ENCODE measurements around the gene COL6A2. TPM values are rescaled to one million over a fixed set of nuclear protein-coding genes. Genes with fewer than 3 reads are reported as not detected.

The COL6A2 gene
- total and polyA plus RNA-seq, 10 donors, result 101 to 259 (median 192) TPM

DNA sequence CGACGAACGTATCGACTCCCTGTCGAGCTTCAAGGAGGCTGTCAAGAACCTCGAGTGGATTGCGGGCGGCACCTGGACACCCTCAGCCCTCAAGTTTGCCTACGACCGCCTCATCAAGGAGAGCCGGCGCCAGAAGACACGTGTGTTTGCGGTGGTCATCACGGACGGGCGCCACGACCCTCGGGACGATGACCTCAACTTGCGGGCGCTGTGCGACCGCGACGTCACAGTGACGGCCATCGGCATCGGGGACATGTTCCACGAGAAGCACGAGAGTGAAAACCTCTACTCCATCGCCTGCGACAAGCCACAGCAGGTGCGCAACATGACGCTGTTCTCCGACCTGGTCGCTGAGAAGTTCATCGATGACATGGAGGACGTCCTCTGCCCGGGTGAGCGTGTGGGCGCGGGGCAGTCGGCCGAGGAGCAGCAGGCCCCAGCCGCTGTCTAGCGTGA is 28.0 kb downstream of the COL6A2 start:
- no peak overlapping the region for H3K4me3 ChIP-seq
- no peaks in the 10 kb centered on the region for H3K27me3 ChIP-seq (replicated peaks in 1 of 7)
- intact Hi-C loops (cut with DNase I; ENCODE audit: low total_unique reads), result no loop called here
- WGBS, 5 donors, result 86 to 94% (median 90%) methylated on average over 40 to 47 of the region's 47 CpGs
- TF ChIP-seq POLR2A (IDR thresholded peaks at IDR 0.05), result no peak
- peak in 2 of 3 donors; percentile 7 to 28 for TF ChIP-seq POLR2AphosphoS5 (IDR thresholded peaks at IDR 0.05)
- no peaks in the 10 kb centered on the region for H3K9me3 ChIP-seq
- peaks cover 0 to 9% (median 0%) of the 10 kb centered on the region in 6 donors for H3K4me1 ChIP-seq
- H3K36me3 ChIP-seq, result peaks cover 0 to 68% (median 18%) of the 10 kb centered on the region in 6 donors
- DNase-seq, result no peak
- no peak overlapping the region for H3K27ac ChIP-seq

DNA sequence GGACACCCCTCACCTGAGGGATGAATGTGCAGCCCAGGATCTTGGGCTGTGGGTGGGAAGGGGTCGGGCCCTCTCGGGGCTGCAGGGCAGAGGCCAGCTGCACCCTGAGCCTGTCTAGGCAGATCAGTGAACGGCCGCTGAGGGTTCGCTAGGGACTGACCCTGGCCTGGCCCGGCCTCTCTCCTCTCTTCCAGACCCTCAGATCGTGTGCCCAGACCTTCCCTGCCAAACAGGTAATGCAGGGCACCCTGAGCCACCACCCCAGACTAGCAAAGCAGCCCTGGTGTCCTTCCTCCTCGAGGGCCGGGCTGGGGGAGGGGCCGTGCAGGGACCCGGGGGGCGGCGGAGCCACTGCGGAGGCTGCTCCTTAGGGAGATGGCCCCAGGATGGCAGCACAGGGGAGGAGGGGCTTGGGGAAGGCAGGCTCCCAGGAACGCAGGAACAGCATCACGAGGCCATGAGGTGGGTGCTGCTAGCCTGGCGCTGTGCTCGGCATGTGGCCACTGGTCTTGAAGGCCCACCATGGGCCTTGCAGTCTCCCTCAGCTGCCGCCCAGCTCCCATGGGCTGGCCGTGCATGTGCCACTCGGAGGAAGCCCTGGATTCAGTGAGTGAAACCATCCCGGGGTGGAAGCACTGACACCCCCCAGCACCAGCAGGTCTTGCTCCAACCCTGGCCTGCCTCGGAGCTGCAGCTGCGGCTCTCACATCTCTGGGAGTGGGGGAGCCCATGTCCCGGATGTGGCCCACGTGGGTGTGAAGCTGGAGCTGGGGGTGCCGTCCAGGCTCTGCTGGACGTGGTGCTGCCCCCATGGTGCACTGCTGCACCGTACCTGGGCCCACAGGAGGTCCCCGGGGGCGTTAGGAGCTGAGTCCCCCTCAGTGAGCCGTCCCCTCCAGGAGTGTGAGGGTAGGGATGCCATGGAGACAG is 28.7 kb downstream of the COL6A2 start:
- Histone ChIP-seq H3K27me3 (replicated peaks in 1 of 7) (no peaks in the 10 kb centered on the region), H3K9me3 (no peaks in the 10 kb centered on the region), H3K36me3 (peaks cover 0 to 61% (median 17%) of the 10 kb centered on the region in 6 donors), H3K4me1 (peaks cover 0 to 9% (median 0%) of the 10 kb centered on the region in 6 donors), H3K27ac (no peak overlapping the region), H3K4me3 (no peak overlapping the region)
- 88 to 92% (median 89%) methylated on average over 8 to 32 of the region's 32 CpGs for WGBS, 5 donors
- intact Hi-C loops (cut with DNase I; ENCODE audit: low total_unique reads), result no loop called here
- TF ChIP-seq POLR2A (IDR thresholded peaks at IDR 0.05) (no peak), POLR2AphosphoS5 (IDR thresholded peaks at IDR 0.05) (peak in 1 of 3 donors; percentile 2)
- DNase-seq, result peak; percentile 71

DNA sequence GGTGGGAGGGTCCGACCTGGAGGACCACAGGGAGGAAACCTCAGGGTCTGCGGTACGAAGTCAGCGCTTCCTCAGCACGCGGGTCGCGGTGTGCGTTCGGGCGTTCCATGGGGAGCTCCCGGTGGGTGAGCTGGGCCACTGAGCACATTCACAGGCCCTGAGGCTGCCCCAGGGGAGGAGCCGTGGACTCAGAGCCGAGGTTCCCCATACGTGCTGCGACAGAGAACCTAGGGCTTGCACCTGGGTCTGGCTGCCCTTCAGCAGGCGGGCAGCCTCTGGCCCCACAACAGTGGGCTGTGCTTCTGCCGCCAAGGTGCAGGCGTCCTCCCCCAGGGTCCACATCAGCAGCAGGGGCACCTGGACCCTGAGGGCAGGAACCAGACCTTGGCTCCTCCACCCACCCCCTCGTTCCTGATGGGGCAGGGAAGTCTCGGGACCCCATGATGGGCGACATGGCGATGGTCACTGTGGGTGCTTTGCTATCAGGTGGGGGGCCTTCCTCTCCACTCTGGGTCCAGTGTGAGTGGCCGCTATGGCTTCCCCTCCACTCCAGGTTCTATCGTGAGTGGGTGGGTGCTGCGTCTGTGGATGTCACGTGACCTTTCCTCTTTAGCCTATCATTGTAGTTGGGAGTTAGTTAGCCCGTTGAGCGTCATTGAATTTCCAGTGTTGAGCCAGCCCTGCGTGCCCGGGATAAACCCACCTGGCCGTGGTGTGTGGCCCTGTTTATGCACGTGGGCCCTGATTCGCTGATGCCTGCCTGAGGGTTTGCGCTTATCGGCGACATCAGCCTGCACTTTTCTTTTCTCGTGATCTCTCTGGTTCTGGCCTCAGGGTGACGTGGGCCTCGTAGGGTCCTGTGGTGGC is 29.6 kb downstream of the COL6A2 start:
- Histone ChIP-seq H3K36me3 (peaks cover 0 to 52% (median 14%) of the 10 kb centered on the region in 6 donors), H3K4me3 (no peak overlapping the region), H3K9me3 (no peaks in the 10 kb centered on the region), H3K27ac (no peak overlapping the region), H3K27me3 (replicated peaks in 1 of 7) (no peaks in the 10 kb centered on the region), H3K4me1 (peaks cover 0 to 9% (median 0%) of the 10 kb centered on the region in 6 donors)
- intact Hi-C loops (cut with DNase I; ENCODE audit: low total_unique reads), result no loop called here
- DNase-seq, result peak; percentile 67
- WGBS, 5 donors, result 75 to 92% (median 87%) methylated on average over 35 to 40 of the region's 40 CpGs
- TF ChIP-seq POLR2A (IDR thresholded peaks at IDR 0.05) (no peak), POLR2AphosphoS5 (IDR thresholded peaks at IDR 0.05) (no peak)
- TF ChIP-seq, protein P1, sequence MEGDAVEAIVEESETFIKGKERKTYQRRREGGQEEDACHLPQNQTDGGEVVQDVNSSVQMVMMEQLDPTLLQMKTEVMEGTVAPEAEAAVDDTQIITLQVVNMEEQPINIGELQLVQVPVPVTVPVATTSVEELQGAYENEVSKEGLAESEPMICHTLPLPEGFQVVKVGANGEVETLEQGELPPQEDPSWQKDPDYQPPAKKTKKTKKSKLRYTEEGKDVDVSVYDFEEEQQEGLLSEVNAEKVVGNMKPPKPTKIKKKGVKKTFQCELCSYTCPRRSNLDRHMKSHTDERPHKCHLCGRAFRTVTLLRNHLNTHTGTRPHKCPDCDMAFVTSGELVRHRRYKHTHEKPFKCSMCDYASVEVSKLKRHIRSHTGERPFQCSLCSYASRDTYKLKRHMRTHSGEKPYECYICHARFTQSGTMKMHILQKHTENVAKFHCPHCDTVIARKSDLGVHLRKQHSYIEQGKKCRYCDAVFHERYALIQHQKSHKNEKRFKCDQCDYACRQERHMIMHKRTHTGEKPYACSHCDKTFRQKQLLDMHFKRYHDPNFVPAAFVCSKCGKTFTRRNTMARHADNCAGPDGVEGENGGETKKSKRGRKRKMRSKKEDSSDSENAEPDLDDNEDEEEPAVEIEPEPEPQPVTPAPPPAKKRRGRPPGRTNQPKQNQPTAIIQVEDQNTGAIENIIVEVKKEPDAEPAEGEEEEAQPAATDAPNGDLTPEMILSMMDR (IDR thresholded peaks at IDR 0.05 in 8 of 11, conservative IDR thresholded peaks at IDR 0.05 in 3 of 11), result no peak

DNA sequence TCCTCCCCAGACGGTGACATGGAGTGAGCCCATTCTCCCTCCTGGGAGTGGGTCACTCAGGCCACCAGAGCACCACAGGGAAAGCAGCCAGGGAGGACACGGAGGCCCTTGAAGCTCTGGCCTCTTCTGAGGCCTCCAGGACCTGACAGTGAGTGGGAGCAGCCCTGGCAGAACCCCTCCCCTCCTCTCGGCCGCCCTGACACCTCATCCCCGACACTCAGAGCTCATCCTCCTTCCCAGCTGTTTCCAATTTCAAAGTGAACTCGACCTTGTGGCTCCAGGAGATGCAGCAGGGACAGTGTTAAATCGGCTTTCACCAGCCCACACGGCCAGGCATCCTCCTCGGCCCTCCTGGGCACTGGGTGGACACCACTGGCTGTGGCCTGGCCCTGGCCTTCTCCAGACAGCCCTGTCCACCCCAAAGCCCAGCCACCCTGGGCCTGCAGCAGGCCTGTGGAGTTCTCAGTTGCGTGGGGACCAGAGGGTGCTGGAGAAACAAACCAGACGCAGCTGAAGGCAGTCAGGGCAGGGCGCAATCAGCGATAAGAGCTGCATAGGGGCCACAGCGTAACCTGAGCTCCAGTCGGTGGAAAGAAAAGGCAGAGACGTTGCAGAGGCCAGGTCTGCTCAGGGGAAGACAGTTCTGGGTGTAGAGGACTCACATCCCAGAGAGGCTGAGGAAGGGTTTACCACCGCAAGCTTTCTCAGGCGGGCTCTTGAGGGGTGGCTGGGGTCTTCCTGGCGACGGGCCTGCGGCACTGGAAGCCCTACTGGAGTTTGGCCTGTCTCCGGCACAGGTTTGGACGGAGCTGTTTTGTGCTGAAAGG is 30.4 kb downstream of the COL6A2 start:
- Histone ChIP-seq H3K4me3 (no peak overlapping the region), H3K27me3 (replicated peaks in 1 of 7) (no peaks in the 10 kb centered on the region), H3K36me3 (peaks cover 0 to 44% (median 14%) of the 10 kb centered on the region in 6 donors), H3K27ac (no peak overlapping the region), H3K4me1 (peaks cover 0 to 9% (median 0%) of the 10 kb centered on the region in 6 donors), H3K9me3 (no peaks in the 10 kb centered on the region)
- peak; percentile 52 for DNase-seq
- WGBS, 5 donors, result 74 to 81% (median 79%) methylated on average over 20 to 23 of the region's 23 CpGs
- intact Hi-C loops (cut with DNase I; ENCODE audit: low total_unique reads), result no loop called here
- TF ChIP-seq POLR2AphosphoS5 (IDR thresholded peaks at IDR 0.05), result no peak
- no peak for TF ChIP-seq POLR2A (IDR thresholded peaks at IDR 0.05)
- TF ChIP-seq, protein P1 (IDR thresholded peaks at IDR 0.05 in 8 of 11, conservative IDR thresholded peaks at IDR 0.05 in 3 of 11), result no peak

All from spleen (tissue), 11 donors.